DND-41 (cell line): Measurements from ENCODE around the gene PHACTR3.

Experiments
- ATAC-seq: fragments of 200-7000 bp; cut with Tn5 transposase; 3 replicates; pipeline ENCODE4 v1.9.1; 2021; ENCODE audit warnings: low read depth; ENCODE audit not compliant: insufficient read depth
- DNase-seq: peaks from one replicate; pipeline ENCODE4 v3.0.0-alpha.2; 2020
- H2AFZ ChIP-seq: 2 replicates; pipeline ENCODE4 v1.6.0; 2012; ENCODE audit warnings: low read depth, low read length
- H3K27ac ChIP-seq: 2 replicates; pipeline ENCODE4 v1.5.1; 2012; ENCODE audit warnings: low read length, inconsistent platforms
- H3K27me3 ChIP-seq: fragments of 200-600 bp; sonication (generic); 2 replicates; pipeline ENCODE4 v1.6.0; 2012; ENCODE audit warnings: low read length, mild to moderate bottlenecking, inconsistent platforms; ENCODE audit not compliant: insufficient read depth, poor library complexity
- H3K36me3 ChIP-seq: 2 replicates; pipeline ENCODE4 v1.5.1; 2012; ENCODE audit warnings: low read length, inconsistent platforms; ENCODE audit not compliant: insufficient read depth
- H3K4me1 ChIP-seq: 2 replicates; pipeline ENCODE4 v1.5.1; 2012; ENCODE audit warnings: mild to moderate bottlenecking, low read length; ENCODE audit not compliant: insufficient read depth
- H3K4me2 ChIP-seq: 2 replicates; pipeline ENCODE4 v1.6.0; 2012; ENCODE audit warnings: mild to moderate bottlenecking, moderate library complexity, low read length, inconsistent platforms; ENCODE audit not compliant: insufficient read depth
- H3K4me3 ChIP-seq, 2 experiments: fragments of 200-600 bp in 1 of 2; shearing (Covaris generic) in 1 of 2; 2 replicates each; pipeline ENCODE4 v1.5.1; 2012 to 2016; ENCODE audit warnings: inconsistent platforms in 2 of 2, low read length in 2 of 2, mild to moderate bottlenecking in 2 of 2, low read depth in 1 of 2, moderate library complexity in 1 of 2
- H3K79me2 ChIP-seq: 2 replicates; pipeline ENCODE4 v1.6.0; 2012; ENCODE audit warnings: low read length, inconsistent platforms; ENCODE audit not compliant: insufficient read depth
- H3K9ac ChIP-seq: 2 replicates; pipeline ENCODE4 v1.6.0; 2012; ENCODE audit warnings: low read depth, mild to moderate bottlenecking, inconsistent platforms, low read length, moderate library complexity
- H3K9me3 ChIP-seq: 2 replicates; pipeline ENCODE4 v1.5.1; 2012; ENCODE audit warnings: low read length, moderate library complexity, mild to moderate bottlenecking, inconsistent platforms; ENCODE audit not compliant: insufficient read depth, severe bottlenecking
- H4K20me1 ChIP-seq: 2 replicates; pipeline ENCODE4 v1.6.0; 2012; ENCODE audit warnings: low read length; ENCODE audit not compliant: insufficient read depth
- EZH2 ChIP-seq: IDR thresholded peaks from 3 replicates; pipeline ENCODE4 v1.6.1; 2012; ENCODE audit warnings: borderline replicate concordance, low read depth, mild to moderate bottlenecking, moderate library complexity, low read length, inconsistent platforms; ENCODE audit not compliant: severe bottlenecking
- TF ChIP-seq, protein P1 (sequence below): IDR thresholded peaks from 2 replicates; pipeline ENCODE4 v1.5.1; 2012; ENCODE audit warnings: borderline replicate concordance, low read length, moderate library complexity, mild to moderate bottlenecking; ENCODE audit not compliant: poor library complexity, severe bottlenecking; ENCODE audit errors: extremely low read depth

Gene PHACTR3

DNA sequence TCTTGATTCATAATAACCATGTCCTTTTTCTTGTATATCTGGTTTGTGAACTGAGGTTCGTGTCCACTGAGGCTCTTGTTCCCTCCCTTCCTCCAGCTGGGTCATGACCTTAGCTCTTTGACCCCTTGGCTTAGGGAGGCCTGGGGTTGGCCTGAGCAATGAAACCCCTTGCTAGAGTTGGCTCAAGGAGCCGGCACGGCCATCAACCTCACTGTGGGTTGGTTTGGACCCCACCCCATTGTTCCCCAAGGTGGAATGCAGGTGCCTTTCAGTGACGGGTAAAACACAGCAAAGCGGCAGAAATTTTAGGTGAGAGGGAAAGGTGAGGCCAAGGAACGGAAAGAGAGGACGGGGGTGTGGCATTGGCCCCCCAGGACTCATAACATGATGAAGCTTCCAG, 44.5 kb upstream of the PHACTR3 start:
- H3K4me2 ChIP-seq: no peak overlapping the region
- no peak overlapping the region for H3K9ac ChIP-seq
- ATAC-seq (no peak), DNase-seq (no peak)
- H3K27ac ChIP-seq: no peak overlapping the region
- no peaks in the 10 kb centered on the region for H3K36me3 ChIP-seq
- no peaks in the 10 kb centered on the region for H3K79me2 ChIP-seq
- H2AFZ ChIP-seq: no peak overlapping the region
- H3K9me3 ChIP-seq: no peaks in the 10 kb centered on the region
- H3K27me3 ChIP-seq: peaks cover 5% of the 10 kb centered on the region
- TF ChIP-seq EZH2: no peak
- TF ChIP-seq, protein P1, sequence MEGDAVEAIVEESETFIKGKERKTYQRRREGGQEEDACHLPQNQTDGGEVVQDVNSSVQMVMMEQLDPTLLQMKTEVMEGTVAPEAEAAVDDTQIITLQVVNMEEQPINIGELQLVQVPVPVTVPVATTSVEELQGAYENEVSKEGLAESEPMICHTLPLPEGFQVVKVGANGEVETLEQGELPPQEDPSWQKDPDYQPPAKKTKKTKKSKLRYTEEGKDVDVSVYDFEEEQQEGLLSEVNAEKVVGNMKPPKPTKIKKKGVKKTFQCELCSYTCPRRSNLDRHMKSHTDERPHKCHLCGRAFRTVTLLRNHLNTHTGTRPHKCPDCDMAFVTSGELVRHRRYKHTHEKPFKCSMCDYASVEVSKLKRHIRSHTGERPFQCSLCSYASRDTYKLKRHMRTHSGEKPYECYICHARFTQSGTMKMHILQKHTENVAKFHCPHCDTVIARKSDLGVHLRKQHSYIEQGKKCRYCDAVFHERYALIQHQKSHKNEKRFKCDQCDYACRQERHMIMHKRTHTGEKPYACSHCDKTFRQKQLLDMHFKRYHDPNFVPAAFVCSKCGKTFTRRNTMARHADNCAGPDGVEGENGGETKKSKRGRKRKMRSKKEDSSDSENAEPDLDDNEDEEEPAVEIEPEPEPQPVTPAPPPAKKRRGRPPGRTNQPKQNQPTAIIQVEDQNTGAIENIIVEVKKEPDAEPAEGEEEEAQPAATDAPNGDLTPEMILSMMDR: no peak
- no peak overlapping the region for H3K4me3 ChIP-seq
- H3K4me1 ChIP-seq: no peaks in the 10 kb centered on the region
- peaks cover 2% of the 10 kb centered on the region; the same call in 1 of the 2 replicates for H4K20me1 ChIP-seq

DNA sequence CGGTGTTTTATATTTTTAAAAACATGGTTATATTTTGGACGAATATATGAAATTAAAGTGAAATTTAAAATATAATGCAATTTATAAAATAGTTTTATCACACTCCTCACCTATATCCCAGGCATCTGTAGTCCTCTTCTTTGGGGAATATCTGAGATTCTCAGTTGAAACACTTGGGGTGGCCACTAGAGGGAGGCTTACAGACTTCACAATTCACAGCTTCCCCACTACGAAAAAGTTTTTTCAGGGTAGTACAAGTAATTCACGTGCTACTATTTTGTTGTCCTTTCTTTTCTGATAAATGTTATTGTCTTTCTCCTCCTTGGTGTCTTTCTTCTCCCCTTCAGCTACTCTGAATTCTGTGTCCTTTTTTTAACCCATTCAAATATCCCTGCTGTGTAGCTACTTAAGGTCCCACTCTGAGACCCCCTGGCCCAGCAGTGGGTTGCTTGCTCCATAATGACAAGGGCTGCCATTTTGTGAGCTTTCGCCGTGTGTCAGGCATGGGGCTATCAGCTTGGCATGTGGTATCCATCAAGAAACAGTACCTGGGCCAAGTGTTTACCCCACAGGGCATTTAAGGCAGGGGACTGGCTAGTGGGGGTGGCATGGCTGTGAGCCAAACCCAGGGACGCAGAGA, 43.6 kb upstream of the PHACTR3 start:
- TF ChIP-seq, protein P1: peak; percentile 62
- TF ChIP-seq EZH2: no peak
- no peak for DNase-seq

DNA sequence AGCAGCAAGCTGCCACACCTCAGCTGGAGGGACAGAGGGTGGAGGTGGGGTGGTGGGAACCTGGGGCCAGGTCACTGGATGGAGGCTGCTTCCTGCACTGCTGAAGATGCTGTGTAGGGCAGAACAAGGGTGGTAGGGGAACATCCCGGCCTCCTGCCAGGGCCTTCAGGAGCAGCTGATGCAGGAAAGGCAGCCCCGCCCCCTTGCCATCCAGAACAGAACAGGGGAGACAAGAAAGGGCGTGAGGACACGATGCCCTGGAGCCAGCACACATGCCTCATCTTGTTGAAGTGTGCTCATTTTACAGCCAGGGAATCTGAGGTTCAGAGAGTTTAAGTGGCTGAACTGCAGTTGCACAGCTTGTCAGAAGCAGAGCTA, 43.1 kb upstream of the PHACTR3 start:
- no peak for ATAC-seq
- Histone ChIP-seq H2AFZ (no peak overlapping the region), H3K36me3 (no peaks in the 10 kb centered on the region), H3K9me3 (no peaks in the 10 kb centered on the region), H3K9ac (no peak overlapping the region), H3K4me3 (no peak overlapping the region), H3K27ac (no peak overlapping the region), H3K79me2 (no peaks in the 10 kb centered on the region), H3K27me3 (peaks cover 5% of the 10 kb centered on the region), H3K4me2 (no peak overlapping the region), H3K4me1 (no peaks in the 10 kb centered on the region), H4K20me1 (peaks cover 4% of the 10 kb centered on the region; the same call in 1 of the 2 replicates)
- DNase-seq: no peak
- TF ChIP-seq, protein P1: no peak
- no peak for TF ChIP-seq EZH2

More for the DNA sequence above, 43.6 kb upstream of the PHACTR3 start:
- Histone ChIP-seq H3K27me3 (peaks cover 5% of the 10 kb centered on the region), H3K79me2 (no peaks in the 10 kb centered on the region), H3K36me3 (no peaks in the 10 kb centered on the region), H3K4me1 (no peaks in the 10 kb centered on the region), H3K9ac (no peak overlapping the region), H3K4me2 (no peak overlapping the region), H2AFZ (no peak overlapping the region), H3K9me3 (no peaks in the 10 kb centered on the region), H3K4me3 (no peak overlapping the region), H3K27ac (no peak overlapping the region), H4K20me1 (peaks cover 4% of the 10 kb centered on the region; the same call in 1 of the 2 replicates)
- no peak for ATAC-seq
